Thyroid gland (tissue), 4 donors: Measurements from ENCODE around the gene KRTAP12-4. TPM values are rescaled to one million over a fixed set of nuclear protein-coding genes. Genes with fewer than 3 reads are reported as not detected.
"Not testable (repeated sequence)": the region's sequence is repeated elsewhere in the genome, so short reads cannot be mapped to it uniquely, and the experiment has no call there.

Experiments used
- DNase-seq, 2 donors: peaks; one replicate each; pipeline ENCODE4 v3.0.0-alpha.2; 2019
- H3K27ac ChIP-seq, 3 donors: fragments of 200-600 bp; sonication (generic); 1 replicate in 2 of 3; 2 replicates in 1 of 3; pipeline ENCODE4 v1.5.1; 2016 to 2019; ENCODE audit warnings: mild to moderate bottlenecking in 1 of 3, moderate library complexity in 1 of 3
- H3K27me3 ChIP-seq: fragments of 200-600 bp; sonication (generic); one replicate; pipeline ENCODE4 v1.5.1; 2019
- H3K36me3 ChIP-seq, 2 donors: fragments of 200-600 bp; sonication (generic); one replicate each; pipeline ENCODE4 v1.5.1; 2016 to 2019
- H3K4me1 ChIP-seq, 2 donors: fragments of 200-600 bp; sonication (generic); one replicate each; pipeline ENCODE4 v1.5.1; 2017 to 2019
- H3K4me3 ChIP-seq, 3 donors: fragments of 200-600 bp; sonication (generic); replicated peaks in 1 of 3; 1 replicate in 2 of 3; 2 replicates in 1 of 3; pipeline ENCODE4 v1.5.1; 2016; ENCODE audit warnings: mild to moderate bottlenecking in 1 of 3
- H3K9me3 ChIP-seq: fragments of 200-600 bp; sonication (generic); one replicate; pipeline ENCODE4 v1.5.1; 2017
- POLR2A ChIP-seq, 2 donors: fragments of 450-650 bp; IDR thresholded peaks; one replicate each; pipeline ENCODE4 v1.6.1; 2017; ENCODE audit warnings: antibody characterized with exemption in 2 of 2, mild to moderate bottlenecking in 2 of 2, moderate library complexity in 1 of 2
- WGBS, 2 donors: methylation state at CpG; one replicate each; pipeline ENCODE4 v1.1.5; 2017; 5-methylcytosine and 5-hydroxymethylcytosine counted together
- intact Hi-C: fragments of 100-400 bp; cut with DNase I; formaldehyde crosslinking; loops from one replicate; pipeline ENCODE4 v1.15.1; 2023
- total RNA-seq, 4 donors: library from RNA; depleted of rRNA; stranded (reverse); fragments of >200 nt; gene quantifications; one replicate each; pipeline ENCODE4 v1.2.3, GENCODE V29; 2016
- TF ChIP-seq, protein P1 (sequence below), 6 experiments: fragments of 200-600 bp in 3 of 6; fragments of 450-650 bp in 3 of 6; sonication (generic) in 3 of 6; IDR thresholded peaks; one replicate each; pipeline ENCODE4 v1.5.1; 2016 to 2019; ENCODE audit warnings: antibody characterized with exemption in 6 of 6, mild to moderate bottlenecking in 2 of 6, inconsistent platforms in 1 of 6, moderate library complexity in 1 of 6

Gene KRTAP12-4
- total RNA-seq, 4 donors from 2014 or later, result not detected

DNA sequence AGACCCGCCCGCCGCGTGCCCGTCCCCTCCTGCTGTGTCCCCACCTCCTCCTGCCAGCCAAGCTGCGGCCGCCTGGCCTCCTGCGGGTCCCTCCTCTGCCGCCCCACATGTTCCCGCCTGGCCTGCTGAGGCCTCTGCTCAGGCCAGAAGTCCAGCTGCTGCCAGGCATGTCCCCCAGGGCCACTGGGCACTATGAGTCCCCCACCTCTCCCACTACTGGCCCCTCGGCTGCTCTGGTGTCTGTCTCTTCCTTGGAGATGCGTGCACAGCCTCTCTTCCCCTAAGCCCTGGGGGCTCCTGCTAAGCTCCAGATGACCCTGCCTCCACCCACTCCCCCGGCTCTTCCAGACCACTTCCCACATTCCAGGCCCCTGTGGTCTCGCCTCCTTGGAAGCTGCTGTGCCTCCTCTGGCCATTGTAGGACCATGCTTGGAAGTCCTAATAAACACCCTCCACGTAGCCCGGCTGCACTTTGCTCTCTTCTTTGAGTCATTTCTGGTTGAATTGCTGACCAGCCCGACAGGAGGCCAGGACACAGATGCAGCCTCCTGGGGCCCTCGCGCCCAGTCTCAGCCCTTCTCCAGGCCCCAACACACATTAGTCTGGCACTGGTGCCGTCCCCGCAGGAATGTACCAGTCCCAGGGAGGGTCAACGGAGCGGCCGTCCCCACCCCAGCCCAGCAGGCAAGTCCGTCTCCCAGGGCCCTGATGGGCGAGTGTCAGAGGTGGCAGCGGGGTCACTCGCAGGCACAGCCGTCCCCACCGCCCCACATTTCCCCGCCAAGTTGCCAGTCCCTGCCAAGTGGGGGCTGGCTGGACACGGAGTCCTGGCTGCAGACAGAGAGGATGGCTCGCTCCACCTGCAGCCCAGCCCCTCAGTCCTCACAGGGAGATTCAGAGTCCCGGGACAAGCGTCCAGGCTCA, 43.6 kb upstream of the KRTAP12-4 start:
- 56 to 59% methylated on average over 23 to 33 of the region's 35 CpGs for WGBS, 2 donors
- H3K27me3 ChIP-seq, result no peaks in the 10 kb centered on the region
- no peak for DNase-seq

GRCh38 chr21:44697172-44697810, 42.8 kb upstream of the KRTAP12-4 start, which contains the start of gene KRTAP10-12:
Gene KRTAP10-12 (plus strand): TSS chr21:44697172. CDS start chr21:44697202, 30 bp downstream.
- H3K36me3 ChIP-seq, H3K27me3 ChIP-seq, DNase-seq, H3K4me1 ChIP-seq, H3K27ac ChIP-seq, intact Hi-C loops, H3K4me3 ChIP-seq, H3K9me3 ChIP-seq: not testable (repeated sequence)
- WGBS, 2 donors, result 69 to 73% methylated on average over 13 to 15 of the region's 21 CpGs

More for the DNA sequence above, 43.6 kb upstream of the KRTAP12-4 start:
- no peaks in the 10 kb centered on the region for H3K4me1 ChIP-seq
- no peak overlapping the region for H3K4me3 ChIP-seq
- H3K9me3 ChIP-seq, result no peaks in the 10 kb centered on the region
- no peak overlapping the region for H3K27ac ChIP-seq
- TF ChIP-seq POLR2A (IDR thresholded peaks at IDR 0.05), result no peak
- TF ChIP-seq, protein P1, sequence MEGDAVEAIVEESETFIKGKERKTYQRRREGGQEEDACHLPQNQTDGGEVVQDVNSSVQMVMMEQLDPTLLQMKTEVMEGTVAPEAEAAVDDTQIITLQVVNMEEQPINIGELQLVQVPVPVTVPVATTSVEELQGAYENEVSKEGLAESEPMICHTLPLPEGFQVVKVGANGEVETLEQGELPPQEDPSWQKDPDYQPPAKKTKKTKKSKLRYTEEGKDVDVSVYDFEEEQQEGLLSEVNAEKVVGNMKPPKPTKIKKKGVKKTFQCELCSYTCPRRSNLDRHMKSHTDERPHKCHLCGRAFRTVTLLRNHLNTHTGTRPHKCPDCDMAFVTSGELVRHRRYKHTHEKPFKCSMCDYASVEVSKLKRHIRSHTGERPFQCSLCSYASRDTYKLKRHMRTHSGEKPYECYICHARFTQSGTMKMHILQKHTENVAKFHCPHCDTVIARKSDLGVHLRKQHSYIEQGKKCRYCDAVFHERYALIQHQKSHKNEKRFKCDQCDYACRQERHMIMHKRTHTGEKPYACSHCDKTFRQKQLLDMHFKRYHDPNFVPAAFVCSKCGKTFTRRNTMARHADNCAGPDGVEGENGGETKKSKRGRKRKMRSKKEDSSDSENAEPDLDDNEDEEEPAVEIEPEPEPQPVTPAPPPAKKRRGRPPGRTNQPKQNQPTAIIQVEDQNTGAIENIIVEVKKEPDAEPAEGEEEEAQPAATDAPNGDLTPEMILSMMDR (IDR thresholded peaks at IDR 0.05), result no peak
- intact Hi-C loops, result no loop called here
- no peaks in the 10 kb centered on the region for H3K36me3 ChIP-seq

- no peak for DNase-seq
- no peak overlapping the region for H3K27ac ChIP-seq
- intact Hi-C loops, result no loop called here
- no peak for TF ChIP-seq POLR2A (IDR thresholded peaks at IDR 0.05)
- TF ChIP-seq, protein P1 (IDR thresholded peaks at IDR 0.05), result no peak
- no peaks in the 10 kb centered on the region for H3K36me3 ChIP-seq
- no peaks in the 10 kb centered on the region for H3K4me1 ChIP-seq
- WGBS, 2 donors, result 75 to 78% methylated on average over 10 of the region's 10 CpGs
- no peak overlapping the region for H3K4me3 ChIP-seq
- H3K9me3 ChIP-seq, result no peaks in the 10 kb centered on the region
- no peaks in the 10 kb centered on the region for H3K27me3 ChIP-seq
These were observed 42.1 kb upstream of the KRTAP12-4 start for GRCh38 chr21:44696572-44696971.

DNA sequence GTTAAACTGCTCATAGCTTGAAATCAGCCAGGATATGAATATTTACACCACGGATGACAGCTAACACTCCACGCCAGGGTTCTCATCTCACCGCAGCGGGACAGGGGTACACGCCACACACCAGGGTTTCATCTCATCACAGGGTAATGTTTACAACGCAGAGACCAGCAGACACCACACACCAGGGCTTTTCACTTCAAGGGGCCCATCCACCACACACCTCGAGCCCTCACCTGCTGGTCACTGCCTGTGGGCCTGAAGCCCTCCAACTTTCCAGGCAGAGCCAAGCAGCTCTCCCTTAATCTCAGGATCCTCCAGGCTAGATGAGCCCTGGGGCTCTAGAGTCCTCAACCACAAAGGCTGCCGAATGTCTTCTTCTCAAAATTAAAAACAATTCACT, 41.2 kb upstream of the KRTAP12-4 start:
- no peaks in the 10 kb centered on the region for H3K27me3 ChIP-seq
- intact Hi-C loops, result no loop called here
- WGBS, 2 donors, result 84 to 93% methylated on average over 8 of the region's 8 CpGs

GRCh38 chr21:44695184-44695583, 40.7 kb upstream of the KRTAP12-4 start:
- H3K27ac ChIP-seq, result no peak overlapping the region
- intact Hi-C loops, result no loop called here
- H3K36me3 ChIP-seq, result no peaks in the 10 kb centered on the region
- no peaks in the 10 kb centered on the region for H3K27me3 ChIP-seq
- no peak overlapping the region for H3K4me3 ChIP-seq
- H3K9me3 ChIP-seq, result no peaks in the 10 kb centered on the region
- WGBS, 2 donors, result 78 to 86% methylated on average over 8 of the region's 8 CpGs
- TF ChIP-seq, protein P1 (IDR thresholded peaks at IDR 0.05), result no peak
- no peak for TF ChIP-seq POLR2A (IDR thresholded peaks at IDR 0.05)
- DNase-seq, result no peak
- no peaks in the 10 kb centered on the region for H3K4me1 ChIP-seq

More for the DNA sequence above, 41.2 kb upstream of the KRTAP12-4 start:
- no peaks in the 10 kb centered on the region for H3K36me3 ChIP-seq
- no peaks in the 10 kb centered on the region for H3K9me3 ChIP-seq
- no peak overlapping the region for H3K4me3 ChIP-seq
- H3K4me1 ChIP-seq, result no peaks in the 10 kb centered on the region
- TF ChIP-seq POLR2A (IDR thresholded peaks at IDR 0.05), result no peak
- no peak for DNase-seq
- no peak overlapping the region for H3K27ac ChIP-seq

DNA sequence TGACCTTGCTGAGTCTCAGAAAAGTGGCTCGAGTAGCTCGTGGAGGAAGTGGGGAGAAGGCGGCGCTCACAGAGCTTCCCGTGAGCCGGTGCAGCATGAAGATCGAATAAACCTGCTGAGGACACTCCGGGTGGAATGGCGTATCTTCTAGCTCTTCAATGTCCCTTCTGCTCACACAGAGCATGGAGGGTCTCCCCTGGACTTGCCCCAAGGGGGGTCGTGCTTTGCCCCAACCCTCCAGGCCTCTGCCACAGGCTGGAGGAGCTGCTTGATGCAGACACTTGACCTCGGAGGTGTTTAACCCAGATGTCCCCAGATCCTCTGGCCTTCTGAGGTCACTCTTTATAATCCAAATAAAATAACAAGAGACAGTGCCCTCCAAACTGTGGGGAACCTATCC, 40.3 kb upstream of the KRTAP12-4 start:
- TF ChIP-seq, protein P1 (IDR thresholded peaks at IDR 0.05), result no peak
- TF ChIP-seq POLR2A (IDR thresholded peaks at IDR 0.05), result no peak
- H3K27ac ChIP-seq, result no peak overlapping the region
- no peak overlapping the region for H3K4me3 ChIP-seq
- 69 to 74% methylated on average over 11 of the region's 11 CpGs for WGBS, 2 donors
- no peaks in the 10 kb centered on the region for H3K9me3 ChIP-seq
- H3K4me1 ChIP-seq, result no peaks in the 10 kb centered on the region
- DNase-seq, result no peak
- no peaks in the 10 kb centered on the region for H3K27me3 ChIP-seq
- H3K36me3 ChIP-seq, result no peaks in the 10 kb centered on the region
- intact Hi-C loops, result no loop called here
